Liver (tissue), 9 donors: ENCODE data around the gene CBFB. TPM values are rescaled to one million over a fixed set of nuclear protein-coding genes. Genes with fewer than 3 reads are reported as not detected.
"Not testable (repeated sequence)": the region's sequence is repeated elsewhere in the genome, so short reads cannot be mapped to it uniquely, and the experiment has no call there.

ENCODE experiments used
- DNase-seq: peaks from one replicate; pipeline ENCODE4 v3.0.0-alpha.2; 2017; ENCODE audit warnings: low spot score
- H3K27ac ChIP-seq, 2 donors: one replicate each; pipeline ENCODE4 v1.7.0; 2013; ENCODE audit warnings: inconsistent platforms in 2 of 2, low read length in 2 of 2, control low read depth in 1 of 2, low read depth in 1 of 2, mild to moderate bottlenecking in 1 of 2
- H3K27me3 ChIP-seq, 4 donors: one replicate each; pipeline versions ENCODE4 v1.6.1 to v1.7.0; 2013; ENCODE audit warnings: low read length in 3 of 4, inconsistent platforms in 1 of 4, mild to moderate bottlenecking in 1 of 4, moderate library complexity in 1 of 4; ENCODE audit not compliant: control insufficient read depth in 4 of 4, insufficient read depth in 4 of 4
- H3K36me3 ChIP-seq, 4 donors: one replicate each; pipeline versions ENCODE4 v1.6.1 to v1.7.0; 2013; ENCODE audit warnings: low read length in 3 of 4, mild to moderate bottlenecking in 3 of 4, low read depth in 1 of 4, moderate library complexity in 1 of 4; ENCODE audit not compliant: control insufficient read depth in 4 of 4, insufficient read depth in 3 of 4
- H3K4me1 ChIP-seq, 4 donors: one replicate each; pipeline versions ENCODE4 v1.6.1 to v1.7.0; 2013; ENCODE audit warnings: low read length in 3 of 4, mild to moderate bottlenecking in 3 of 4, moderate library complexity in 1 of 4; ENCODE audit not compliant: control insufficient read depth in 4 of 4, insufficient read depth in 4 of 4
- H3K4me3 ChIP-seq, 3 donors: one replicate each; pipeline versions ENCODE4 v1.6.1 to v1.7.0; 2013; ENCODE audit warnings: low read length in 3 of 3, control low read depth in 1 of 3, low read depth in 1 of 3, mild to moderate bottlenecking in 1 of 3
- H3K9ac ChIP-seq, 2 donors: one replicate each; pipeline ENCODE4 v1.7.0; 2013; ENCODE audit warnings: low read length in 2 of 2, mild to moderate bottlenecking in 2 of 2, moderate library complexity in 2 of 2, control low read depth in 1 of 2, low read depth in 1 of 2
- H3K9me3 ChIP-seq, 4 donors: one replicate each; pipeline versions ENCODE4 v1.6.1 to v1.7.0; 2013; ENCODE audit warnings: low read length in 3 of 4; ENCODE audit not compliant: control insufficient read depth in 4 of 4
- GABPA ChIP-seq, 2 donors: IDR thresholded peaks in 1 of 2; conservative IDR thresholded peaks in 1 of 2; 2 replicates each; pipeline ENCODE4 v1.6.1; 2016; ENCODE audit warnings: antibody characterized with exemption in 2 of 2, mild to moderate bottlenecking in 1 of 2, moderate library complexity in 1 of 2
- HNF4A ChIP-seq, 2 donors: conservative IDR thresholded peaks; 2 replicates each; pipeline ENCODE4 v1.6.1; 2016; ENCODE audit warnings: antibody characterized with exemption in 2 of 2, mild to moderate bottlenecking in 2 of 2
- JUND ChIP-seq, 2 donors: IDR thresholded peaks; 2 replicates each; pipeline ENCODE4 v1.6.1; 2016; ENCODE audit warnings: antibody characterized with exemption in 2 of 2
- RAD21 ChIP-seq, 2 donors: IDR thresholded peaks; 2 replicates each; pipeline ENCODE4 v1.6.1; 2016; ENCODE audit warnings: antibody characterized with exemption in 2 of 2, mild to moderate bottlenecking in 2 of 2
- RXRA ChIP-seq, 2 donors: IDR thresholded peaks; 2 replicates each; pipeline ENCODE4 v1.6.1; 2017 to 2018; ENCODE audit warnings: antibody characterized with exemption in 2 of 2, mild to moderate bottlenecking in 1 of 2
- SP1 ChIP-seq: IDR thresholded peaks from 2 replicates; pipeline ENCODE4 v1.6.1; 2018; ENCODE audit warnings: antibody characterized with exemption, mild to moderate bottlenecking
- TAF1 ChIP-seq: conservative IDR thresholded peaks from 2 replicates; pipeline ENCODE4 v1.6.1; 2016; ENCODE audit warnings: antibody characterized with exemption, mild to moderate bottlenecking
- WGBS: extraction: QIAGEN DNeasy Blood & Tissue Kit; methylation state at CpG from one replicate; pipeline ENCODE4 v1.1.7; 2013; 5-methylcytosine and 5-hydroxymethylcytosine counted together
- polyA plus RNA-seq, 2 donors: library from polyadenylated mRNA; stranded (reverse) in 1 of 2; unstranded in 1 of 2; fragments of 200-250 nt in 1 of 2; fragments of >200 nt in 1 of 2; fragmentation: Nextera tagmentation in 1 of 2; extraction: Ambion mirVana in 1 of 2; gene quantifications; one replicate each; pipeline versions ENCODE4 v1.2.1 to v1.2.3, GENCODE V29; 2013 to 2015
- total RNA-seq, 2 donors: library from RNA; depleted of rRNA; stranded (reverse); fragments of >200 nt; gene quantifications; one replicate each; pipeline ENCODE4 v1.2.3, GENCODE V29; 2014
- TF ChIP-seq, protein P1 (sequence below): IDR thresholded peaks from 2 replicates; pipeline ENCODE4 v1.6.1; 2016; ENCODE audit warnings: antibody characterized with exemption
- donor health status: healthy.
- donor health status: healthy.
- donor health status: healthy.
- donor health status: healthy.
- donor health status: healthy.

Gene CBFB
- total and polyA plus RNA-seq, 4 donors = 6.8 to 19.3 (median 11.2) TPM

- 36% methylated on average over 13 of the region's 13 CpGs for WGBS
- no peak overlapping the region for H3K9ac ChIP-seq
- no peak overlapping the region for H3K4me3 ChIP-seq
- peak overlapping the region; percentile 75 to 77 for H3K27ac ChIP-seq
- peaks cover 4 to 15% (median 10%) of the 10 kb centered on the region in 4 donors for H3K36me3 ChIP-seq
- TF ChIP-seq HNF4A (conservative IDR thresholded peaks at IDR 0.05) (peak in 1 of 2 donors; percentile 39), GABPA (IDR thresholded peaks at IDR 0.05 in 1 of 2, conservative IDR thresholded peaks at IDR 0.05 in 1 of 2) (no peak), RAD21 (IDR thresholded peaks at IDR 0.05) (no peak), TAF1 (no peak), JUND (IDR thresholded peaks at IDR 0.05) (peak in 1 of 2 donors; percentile 43), RXRA (IDR thresholded peaks at IDR 0.05) (peak in 1 of 2 donors; percentile 9)
- TF ChIP-seq, protein P1, sequence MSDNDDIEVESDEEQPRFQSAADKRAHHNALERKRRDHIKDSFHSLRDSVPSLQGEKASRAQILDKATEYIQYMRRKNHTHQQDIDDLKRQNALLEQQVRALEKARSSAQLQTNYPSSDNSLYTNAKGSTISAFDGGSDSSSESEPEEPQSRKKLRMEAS = peak; percentile 6
- DNase-seq = no peak
- peaks cover 6 to 51% (median 37%) of the 10 kb centered on the region in 4 donors for H3K4me1 ChIP-seq
- H3K9me3 ChIP-seq = no peaks in the 10 kb centered on the region
- H3K27me3 ChIP-seq = no peaks in the 10 kb centered on the region
These were observed 87.7 kb downstream of the CBFB start for GRCh38 chr16:67116388-67117311.

DNA sequence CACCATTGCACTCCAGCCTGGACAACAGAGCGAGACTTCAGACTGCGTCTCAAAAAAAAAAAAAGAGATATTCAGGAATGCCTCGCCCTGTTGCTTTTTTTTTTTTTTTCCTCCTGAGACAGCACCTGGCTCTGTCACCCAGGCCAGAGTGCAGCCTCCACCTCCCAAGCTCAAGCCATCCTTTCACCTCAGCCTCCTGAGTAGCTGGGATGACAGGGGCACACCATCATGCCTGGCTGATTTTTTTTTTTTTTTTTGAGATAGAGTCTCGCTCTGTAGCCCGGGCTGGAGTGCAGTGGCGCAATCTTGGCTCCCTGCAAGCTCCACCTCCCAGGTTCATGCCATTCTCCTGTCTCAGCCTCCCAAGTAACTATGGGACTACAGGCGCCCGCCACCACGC, 88.8 kb downstream of the CBFB start:
- Histone ChIP-seq H3K27ac (no peak overlapping the region), H3K27me3 (no peaks in the 10 kb centered on the region), H3K9ac (no peak overlapping the region), H3K4me3 (no peak overlapping the region), H3K36me3 (peaks cover 11 to 26% (median 17%) of the 10 kb centered on the region in 4 donors), H3K9me3 (no peaks in the 10 kb centered on the region), H3K4me1 (peaks cover 6 to 42% (median 31%) of the 10 kb centered on the region in 4 donors)
- WGBS = 89% methylated on average over 9 of the region's 9 CpGs
- TF ChIP-seq TAF1 = no peak
- no peak for TF ChIP-seq SP1
- DNase-seq = no peak

- Histone ChIP-seq H3K9me3 (no peaks in the 10 kb centered on the region), H3K27me3 (no peaks in the 10 kb centered on the region), H3K36me3 (peaks cover 11 to 38% (median 34%) of the 10 kb centered on the region in 4 donors), H3K27ac (no peak overlapping the region), H3K9ac (no peak overlapping the region), H3K4me3 (no peak overlapping the region), H3K4me1 (peaks cover 6 to 33% (median 20%) of the 10 kb centered on the region in 4 donors)
- no peak for DNase-seq
- TF ChIP-seq RAD21 (IDR thresholded peaks at IDR 0.05) (no peak), RXRA (IDR thresholded peaks at IDR 0.05) (no peak), SP1 (no peak), JUND (IDR thresholded peaks at IDR 0.05) (no peak)
- TF ChIP-seq, protein P1 = no peak
- 85% methylated on average over 5 of the region's 5 CpGs for WGBS
These were observed 91.1 kb downstream of the CBFB start for GRCh38 chr16:67120025-67120424.

GRCh38 chr16:67122799-67123198, 93.8 kb downstream of the CBFB start:
- 98% methylated on average over 5 of the region's 5 CpGs for WGBS
- peaks cover 19 to 53% (median 50%) of the 10 kb centered on the region in 4 donors for H3K36me3 ChIP-seq

More at GRCh38 chr16:67122799-67123198, 93.8 kb downstream of the CBFB start:
- not testable (repeated sequence) for H3K27ac ChIP-seq, DNase-seq, H3K4me3 ChIP-seq, H3K9me3 ChIP-seq, H3K27me3 ChIP-seq, H3K9ac ChIP-seq
- peaks cover 0 to 11% (median 3%) of the 10 kb centered on the region in 4 donors for H3K4me1 ChIP-seq
